NCI-H1694 treated with DMSO at 0.1 percent for 48 hours (cell line): ENCODE measurements around the gene ATP10B.

ENCODE experiments used
- DNase-seq: peaks from one replicate; lab custom pipeline; 2025; lab: John Stamatoyannopoulos, UW

Gene ATP10B

DNA sequence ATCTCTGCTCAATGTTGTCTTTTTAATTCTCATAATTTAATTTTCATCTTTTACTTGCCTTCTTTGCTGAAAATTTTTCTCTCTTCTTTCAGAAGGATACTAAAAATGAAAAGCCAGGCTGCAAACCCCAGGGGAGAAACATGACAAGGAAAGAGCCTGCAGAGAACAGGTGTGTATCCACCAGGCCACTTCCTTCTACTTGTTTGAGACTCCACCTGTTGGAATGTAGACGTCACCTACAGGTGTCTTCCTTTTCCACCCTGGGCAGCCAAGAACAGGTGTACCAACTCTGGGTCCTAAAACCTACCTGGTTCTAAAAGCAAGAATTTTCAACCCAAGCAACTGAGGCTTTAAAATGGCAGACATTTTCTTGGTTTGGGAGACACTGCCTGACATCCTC lies 166.8 kb downstream of the ATP10B start:
- no peak for DNase-seq

DNA sequence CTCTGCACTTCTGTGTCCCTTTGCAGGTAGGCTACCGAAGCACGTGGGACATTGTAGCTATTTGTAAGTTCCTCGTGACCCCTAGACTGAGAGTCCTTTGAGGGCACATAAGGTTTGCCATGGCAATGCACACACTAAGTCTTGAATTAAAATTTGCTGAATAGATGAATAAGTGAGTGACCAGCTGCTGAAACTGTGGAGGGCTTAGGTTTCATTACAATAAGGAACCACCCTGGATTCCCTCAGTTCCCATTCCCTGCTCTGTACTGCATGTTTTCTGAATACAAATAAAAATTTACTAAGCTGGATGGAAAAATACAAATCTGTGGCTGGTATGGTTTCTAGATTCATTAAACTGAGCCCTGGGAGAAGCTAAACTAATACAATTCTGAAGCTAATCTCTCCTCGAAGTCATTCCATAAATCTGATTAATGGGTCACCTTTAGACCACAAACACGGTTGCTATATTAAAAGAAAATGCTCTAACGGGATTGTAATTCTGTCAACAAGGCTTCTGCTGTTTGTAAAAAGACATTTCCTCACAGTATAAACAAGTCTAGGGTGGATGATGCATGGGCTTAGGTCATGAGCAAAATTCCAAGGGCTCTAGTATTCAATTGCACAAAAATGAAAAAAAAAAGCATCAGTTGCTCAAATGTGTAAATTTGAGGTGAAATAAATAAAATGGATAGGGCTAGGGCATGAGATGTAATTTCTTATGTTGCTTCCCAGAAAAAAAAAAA lies 172.3 kb downstream of the ATP10B start:
- no peak for DNase-seq

DNA sequence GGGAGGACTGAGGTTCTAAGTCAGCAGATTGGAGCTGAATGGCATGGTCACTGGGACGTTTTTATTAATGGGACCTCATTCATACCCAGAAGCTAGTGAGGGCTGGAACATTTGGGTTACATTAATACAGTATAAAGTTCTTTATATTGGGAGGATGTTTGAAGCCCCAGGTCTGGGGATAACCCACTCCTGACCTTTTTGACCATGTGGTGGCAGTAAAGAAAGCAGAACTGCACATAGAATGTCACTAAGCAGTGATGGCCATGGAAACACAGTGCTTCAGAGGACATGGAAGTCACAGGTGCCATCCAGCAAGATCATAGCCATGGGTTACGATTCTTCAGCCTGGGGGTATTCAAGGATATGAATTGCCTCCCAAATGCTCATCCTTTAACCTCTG lies 176.0 kb downstream of the ATP10B start:
- DNase-seq = no peak

DNA sequence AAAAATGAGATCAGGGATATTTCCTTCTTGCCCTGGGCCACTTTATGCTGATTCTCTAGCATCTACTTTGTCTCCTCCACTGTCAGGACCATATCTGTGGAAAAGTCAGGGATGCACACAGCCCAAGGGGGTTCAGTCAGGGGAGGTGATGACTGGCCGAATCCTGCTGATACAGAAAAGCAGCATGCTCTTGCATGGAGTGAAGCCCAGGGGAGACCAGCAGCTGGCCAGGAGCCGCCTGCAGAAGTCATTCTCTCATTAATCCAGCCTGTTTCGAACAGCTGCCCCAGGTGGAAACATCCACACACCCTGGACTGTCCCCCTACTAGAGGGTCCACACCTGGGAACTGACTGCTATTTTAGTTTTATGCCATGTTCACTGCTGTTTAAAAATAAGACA lies 177.1 kb downstream of the ATP10B start:
- no peak for DNase-seq

DNA sequence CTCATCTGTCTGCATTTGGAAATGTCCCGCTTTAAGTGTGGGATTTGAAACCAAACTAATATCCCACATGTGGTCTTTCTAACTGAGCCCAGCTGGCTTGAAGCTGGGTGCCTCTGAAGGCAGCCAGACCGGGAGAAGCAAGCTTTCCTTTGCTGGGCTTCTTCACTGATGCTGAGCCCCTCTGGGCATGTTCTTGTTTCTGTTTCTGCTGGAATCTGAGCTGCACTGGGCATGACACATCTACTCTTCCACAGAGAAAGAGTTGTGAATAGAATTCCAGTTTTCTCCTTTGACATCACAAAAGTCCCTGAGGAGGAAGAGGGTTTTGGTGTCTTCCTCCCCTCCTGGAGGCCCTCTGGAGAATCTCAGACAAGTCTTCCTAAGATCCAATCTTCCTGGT lies 179.5 kb downstream of the ATP10B start:
- no peak for DNase-seq

DNA sequence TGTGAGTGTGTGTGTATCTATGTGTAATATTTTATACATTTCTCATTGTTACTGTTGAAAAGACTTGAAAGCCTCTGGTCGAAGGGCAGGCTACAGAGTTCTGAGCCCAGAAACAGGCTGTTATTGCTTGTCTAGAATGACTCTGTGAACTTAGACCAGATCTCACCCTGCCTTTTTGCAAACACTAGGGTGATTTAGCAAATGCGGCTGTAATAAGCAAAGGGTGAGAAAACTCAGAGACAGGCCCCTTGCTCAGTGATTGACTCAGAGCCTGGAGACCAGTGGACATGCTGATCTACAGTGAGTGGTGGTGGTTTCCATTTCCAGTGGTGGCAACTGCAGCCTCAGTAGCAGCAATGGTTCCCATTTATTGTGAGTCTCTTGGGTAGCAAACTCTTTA lies 183.7 kb downstream of the ATP10B start:
- no peak for DNase-seq

DNA sequence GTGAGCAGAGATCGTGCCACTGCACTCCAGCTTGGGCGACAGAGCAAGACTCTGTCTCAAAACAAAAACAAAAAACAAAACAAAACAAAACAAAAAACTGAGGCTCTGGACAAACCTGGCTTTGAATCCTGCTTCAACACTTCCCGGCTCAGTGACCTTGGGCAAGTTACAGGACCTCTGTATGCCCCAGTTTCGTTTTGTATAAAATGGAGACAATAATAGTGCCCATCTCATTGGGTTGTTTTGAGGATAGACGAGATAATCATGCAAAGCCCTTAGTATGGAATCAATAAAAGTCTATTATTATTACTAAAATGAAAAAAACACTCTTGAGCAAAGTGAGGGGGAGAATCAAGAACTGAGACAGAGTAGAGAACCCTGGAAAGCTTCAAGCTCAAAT lies 184.9 kb downstream of the ATP10B start:
- no peak for DNase-seq

DNA sequence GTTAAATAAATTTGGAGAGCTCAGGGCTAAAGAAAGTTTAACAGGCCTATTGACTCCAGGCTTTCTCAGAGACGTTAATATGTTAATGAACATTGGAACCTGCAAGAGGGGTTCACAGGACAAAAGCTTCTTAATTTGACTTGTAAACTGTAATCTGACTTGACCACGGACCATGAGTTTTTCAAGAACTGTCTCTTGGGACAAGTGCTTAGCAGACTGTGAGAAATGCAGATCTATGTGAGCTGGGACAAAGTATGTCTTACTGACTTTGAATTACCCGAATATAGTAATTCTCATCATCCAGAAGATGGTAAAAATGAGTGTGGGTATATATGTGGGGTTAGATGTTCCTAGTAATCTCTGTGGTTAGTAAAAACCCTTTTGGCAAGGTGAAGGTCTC lies 186.6 kb downstream of the ATP10B start:
- DNase-seq = no peak

DNA sequence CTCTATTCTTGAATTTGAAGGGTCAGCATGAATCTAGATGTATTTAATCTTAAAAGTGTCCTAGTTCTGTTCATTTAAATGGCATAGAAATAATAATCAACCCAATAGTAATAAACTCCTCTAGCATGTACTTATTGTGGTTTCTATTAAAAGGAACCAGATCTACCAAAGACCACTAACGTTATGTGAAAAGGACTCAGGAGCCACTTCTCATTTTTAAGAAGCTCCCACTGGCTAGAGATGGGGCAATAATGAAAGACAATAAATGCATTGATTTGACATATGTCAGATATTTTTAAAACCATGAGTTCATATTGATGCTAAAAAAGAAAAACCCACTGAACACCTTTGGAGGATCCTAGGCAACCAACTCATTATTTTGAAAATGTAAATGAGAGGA lies 191.9 kb downstream of the ATP10B start:
- no peak for DNase-seq

DNA sequence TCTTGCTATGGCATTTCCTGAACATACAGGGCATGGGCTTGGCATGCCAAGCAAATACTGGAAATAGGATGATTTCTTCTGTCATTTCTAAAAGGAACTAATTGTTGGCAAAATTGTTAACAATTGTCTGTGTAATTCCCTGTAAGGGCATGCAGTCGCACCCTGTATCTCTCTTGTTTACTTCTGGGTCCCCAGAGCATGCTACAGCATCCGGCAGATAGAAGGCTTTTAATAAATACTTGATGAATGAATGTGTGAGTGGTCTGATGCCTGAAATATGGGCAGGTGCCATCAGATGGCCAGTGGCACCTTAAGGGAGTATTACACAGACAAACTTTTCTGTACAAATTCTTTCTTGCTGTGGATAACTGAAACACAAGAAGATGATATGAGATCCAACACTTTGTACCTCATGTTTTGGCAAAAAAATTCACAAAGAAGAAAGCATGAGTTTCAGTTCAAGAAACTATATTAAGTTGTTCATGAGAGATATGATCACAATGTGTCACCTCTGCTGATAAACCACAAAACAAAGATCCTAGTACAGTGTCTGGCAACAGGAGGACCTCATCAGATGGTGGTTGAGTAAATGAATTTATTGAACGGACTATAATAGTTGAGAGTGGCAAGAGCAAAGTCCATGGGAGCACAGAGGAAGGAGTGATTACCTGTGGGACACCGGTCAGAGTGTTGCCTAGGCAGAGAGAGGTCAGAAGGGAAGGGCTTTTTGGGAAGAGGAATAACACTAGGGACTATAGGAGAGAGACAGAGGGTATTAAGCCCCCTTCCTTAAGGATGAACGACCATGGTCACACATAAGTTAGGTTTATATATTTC lies 194.2 kb downstream of the ATP10B start:
- DNase-seq = no peak

DNA sequence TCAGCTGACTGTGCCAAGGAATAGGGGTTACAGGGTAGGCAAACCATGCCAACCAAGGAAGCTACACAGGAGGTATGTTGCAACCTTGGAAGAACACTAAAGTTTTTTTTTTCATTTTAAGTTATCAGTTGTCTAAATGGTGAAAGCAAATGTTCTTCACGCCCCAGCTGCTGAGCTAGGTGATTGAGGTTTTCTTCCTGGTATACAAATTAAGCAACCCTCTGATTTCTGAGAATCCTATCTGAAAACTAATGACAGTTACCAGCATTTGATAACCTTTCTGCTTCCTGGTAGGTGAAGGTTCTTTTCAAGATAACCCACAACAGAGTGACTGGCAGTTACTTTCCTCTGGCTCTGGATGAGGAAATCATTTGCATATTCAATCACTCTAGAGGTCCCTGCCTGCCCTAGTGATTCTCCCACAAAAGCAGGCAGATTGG lies 194.9 kb downstream of the ATP10B start:
- DNase-seq = no peak

DNA sequence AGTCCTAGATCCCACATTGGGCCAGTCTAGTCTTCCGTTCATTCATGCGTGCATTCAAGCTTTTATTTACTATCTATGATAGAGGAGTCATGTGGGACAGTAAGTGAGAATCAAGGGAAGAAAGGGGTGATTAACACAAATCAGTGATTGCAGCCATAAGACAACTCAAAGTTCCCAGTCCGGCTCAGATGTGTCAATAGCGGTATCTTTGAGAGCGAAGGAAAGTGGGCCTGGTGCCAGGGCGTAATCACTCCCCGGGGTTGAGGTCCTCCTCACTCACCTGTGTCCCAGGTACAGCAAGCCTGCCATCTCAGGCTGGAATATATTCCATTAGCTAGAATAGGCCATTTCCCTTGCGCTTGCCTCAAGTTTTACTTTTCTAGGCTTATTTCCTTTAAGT lies 196.3 kb downstream of the ATP10B start:
- DNase-seq = no peak

DNA sequence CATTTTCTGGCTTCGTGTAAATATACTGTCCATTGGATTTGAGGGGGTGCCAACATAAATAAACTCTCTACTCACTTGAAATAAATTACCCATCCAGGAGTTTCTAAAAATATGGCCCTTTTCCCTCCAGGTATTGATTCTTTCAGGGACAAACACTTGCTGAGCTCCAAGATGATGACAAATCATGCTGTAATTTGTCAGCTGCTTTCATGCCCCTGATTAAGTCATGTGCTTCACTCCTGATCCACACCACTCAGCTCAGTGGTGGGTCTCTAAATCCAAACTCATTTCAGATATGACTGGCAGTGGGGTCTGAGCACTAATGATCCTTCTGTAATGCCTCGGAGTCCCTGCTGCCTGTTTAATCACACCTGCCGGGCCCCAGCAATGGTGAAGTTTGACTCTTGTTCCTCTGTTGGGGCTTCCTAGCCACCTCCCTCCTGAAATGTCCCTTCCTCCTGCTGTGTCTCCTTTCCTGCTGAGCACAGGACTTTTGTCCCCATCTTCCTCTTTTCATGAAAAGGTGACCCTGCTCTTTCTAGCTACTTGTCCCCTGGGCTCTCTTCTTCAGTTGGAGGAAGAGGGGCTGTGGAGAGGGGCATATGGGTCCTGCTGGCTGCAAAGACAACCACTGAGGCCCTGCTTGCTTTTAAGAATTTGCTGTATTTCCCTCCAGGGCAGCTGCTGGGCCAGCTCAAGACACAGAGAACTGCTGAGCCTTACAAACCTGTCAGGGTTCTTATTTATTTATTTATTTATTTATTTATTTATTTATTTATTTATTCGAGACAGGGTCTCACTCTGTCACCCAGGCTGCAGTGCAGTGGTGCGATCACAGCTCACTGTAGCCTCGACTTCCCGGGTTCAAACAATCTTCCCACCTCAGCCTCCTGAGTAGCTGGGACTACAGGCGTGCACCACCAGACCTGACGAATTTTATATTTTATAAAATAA lies 200.0 kb downstream of the ATP10B start:
- no peak for DNase-seq

DNA sequence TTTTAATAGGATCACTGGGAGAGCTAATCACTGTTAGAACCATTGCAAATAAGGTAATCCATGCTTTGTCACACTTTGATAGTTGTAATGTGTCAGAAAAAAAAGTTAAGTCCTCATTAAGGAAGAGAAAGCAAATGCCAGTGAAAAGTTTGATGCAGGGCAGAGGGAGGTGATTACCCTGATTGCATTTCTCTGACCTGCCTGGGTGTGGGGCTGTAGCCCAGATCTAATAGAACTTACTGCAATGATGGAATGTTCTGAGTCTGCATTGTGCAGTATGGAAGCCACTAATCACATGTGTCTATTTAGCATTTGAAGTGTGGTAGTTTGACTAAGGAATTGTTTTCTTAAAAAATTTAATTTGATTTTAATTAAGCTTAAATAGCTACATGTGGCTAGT lies 202.7 kb downstream of the ATP10B start:
- no peak for DNase-seq

DNA sequence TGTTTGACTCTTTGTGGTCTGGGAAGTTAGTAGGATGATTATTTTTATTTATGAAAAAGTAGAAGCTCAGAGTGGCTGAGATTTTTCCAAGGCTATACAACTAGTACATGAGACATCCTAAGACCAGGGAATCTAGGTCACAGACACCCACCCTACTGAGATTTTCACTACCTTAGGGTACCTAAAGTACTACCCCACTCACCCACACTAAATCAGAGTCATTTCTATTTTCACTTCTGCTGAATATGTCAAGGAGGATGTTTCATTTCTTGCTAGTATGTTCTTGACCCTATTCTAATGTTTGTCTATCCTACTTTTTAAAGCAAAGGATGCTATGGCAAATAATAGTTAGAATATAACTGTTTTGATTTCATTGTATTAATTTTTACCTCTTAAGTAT lies 206.0 kb downstream of the ATP10B start:
- DNase-seq = no peak

DNA sequence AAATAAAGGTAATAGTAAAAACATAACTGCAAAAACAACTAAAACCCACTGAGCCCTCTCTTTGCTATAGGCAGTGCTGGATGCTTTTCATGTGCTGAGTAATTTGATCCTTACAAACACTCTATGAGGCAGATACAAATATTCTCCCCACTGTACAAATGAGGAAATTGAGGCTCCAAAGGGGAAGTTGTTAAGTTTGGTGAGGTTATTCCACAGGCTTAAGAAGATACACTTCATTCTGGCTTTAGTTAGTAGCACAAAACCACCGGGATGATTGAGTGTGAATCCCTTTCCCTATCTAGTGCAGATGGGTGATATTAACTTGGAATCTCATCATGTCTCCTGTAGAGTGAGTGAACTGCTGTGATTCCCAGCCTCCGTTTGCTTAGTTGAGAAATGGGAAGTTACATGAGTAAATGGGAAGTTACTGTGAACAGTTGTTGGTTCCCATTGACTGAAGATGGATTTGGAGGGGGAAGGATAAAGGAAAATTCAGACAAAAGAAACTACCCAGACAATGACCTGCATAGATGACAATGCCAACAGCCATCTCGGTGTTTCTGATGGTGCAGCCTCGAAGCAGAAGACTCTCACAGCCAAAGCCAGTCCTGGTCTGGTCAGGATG lies 208.3 kb downstream of the ATP10B start:
- DNase-seq = no peak

DNA sequence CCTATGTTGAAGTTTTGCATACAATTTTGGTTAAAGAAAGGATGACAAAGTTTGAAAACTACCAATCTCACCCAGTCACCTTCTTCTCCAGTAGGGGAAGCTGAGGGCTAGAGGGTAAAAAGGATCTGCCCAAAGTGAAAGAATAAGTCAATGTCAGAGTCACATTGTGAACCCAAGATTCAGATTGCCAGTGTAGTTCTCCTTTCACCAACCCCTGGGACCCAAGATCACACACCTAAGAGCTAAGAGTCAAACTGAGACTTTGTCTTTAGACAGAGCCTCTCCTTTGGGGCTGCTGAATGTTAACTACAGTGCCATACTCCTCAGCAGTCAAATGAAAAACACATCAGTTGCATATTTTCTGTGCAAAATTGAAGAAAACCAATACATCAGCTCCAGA lies 210.6 kb downstream of the ATP10B start:
- no peak for DNase-seq

DNA sequence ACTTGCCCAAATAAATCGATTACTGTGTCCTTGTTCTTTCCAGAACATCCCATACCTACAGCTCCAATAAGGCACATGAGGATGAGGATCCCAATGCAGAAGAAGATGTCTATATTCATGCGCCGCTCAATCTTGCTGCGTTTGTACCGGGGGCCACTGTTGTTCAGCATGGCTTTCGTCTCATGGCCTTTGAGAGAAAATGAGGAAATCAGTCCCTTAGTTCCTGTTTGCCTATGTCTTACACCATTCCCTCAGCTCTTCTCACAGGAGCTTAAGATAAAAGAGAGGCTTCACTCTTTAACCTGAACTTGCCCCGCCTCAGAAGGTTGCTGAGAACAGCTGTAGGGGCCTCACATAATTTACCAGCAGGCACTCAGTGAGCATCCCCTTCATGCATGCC lies 211.6 kb downstream of the ATP10B start:
- DNase-seq = no peak

DNA sequence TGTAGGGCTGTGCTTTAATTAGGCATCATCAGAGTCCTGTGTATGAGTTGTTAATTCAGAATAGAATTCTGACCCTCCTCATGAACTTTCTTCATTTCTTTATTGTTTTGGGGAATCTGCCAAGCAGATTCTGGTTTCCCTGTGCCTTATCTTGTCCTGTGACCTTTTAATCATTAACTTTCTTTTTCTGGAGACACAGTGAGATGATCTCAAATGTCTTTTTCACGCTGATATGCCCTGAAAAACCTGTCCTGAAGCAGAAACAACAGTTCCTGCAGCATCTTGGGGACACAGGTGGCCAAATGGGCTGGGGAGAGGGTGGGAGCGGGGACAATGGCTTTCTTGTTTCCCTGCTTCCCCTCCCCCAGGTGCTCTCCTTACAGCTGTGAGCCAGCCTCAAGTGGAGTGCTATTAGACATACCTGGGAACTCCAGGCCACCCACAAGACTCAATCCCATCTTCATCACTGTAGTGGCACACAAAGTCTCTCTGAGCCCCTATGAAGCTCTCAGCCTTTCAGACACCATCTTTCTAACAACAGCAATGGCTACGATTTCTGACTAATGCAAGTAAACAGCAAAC lies 213.8 kb downstream of the ATP10B start:
- DNase-seq = no peak

DNA sequence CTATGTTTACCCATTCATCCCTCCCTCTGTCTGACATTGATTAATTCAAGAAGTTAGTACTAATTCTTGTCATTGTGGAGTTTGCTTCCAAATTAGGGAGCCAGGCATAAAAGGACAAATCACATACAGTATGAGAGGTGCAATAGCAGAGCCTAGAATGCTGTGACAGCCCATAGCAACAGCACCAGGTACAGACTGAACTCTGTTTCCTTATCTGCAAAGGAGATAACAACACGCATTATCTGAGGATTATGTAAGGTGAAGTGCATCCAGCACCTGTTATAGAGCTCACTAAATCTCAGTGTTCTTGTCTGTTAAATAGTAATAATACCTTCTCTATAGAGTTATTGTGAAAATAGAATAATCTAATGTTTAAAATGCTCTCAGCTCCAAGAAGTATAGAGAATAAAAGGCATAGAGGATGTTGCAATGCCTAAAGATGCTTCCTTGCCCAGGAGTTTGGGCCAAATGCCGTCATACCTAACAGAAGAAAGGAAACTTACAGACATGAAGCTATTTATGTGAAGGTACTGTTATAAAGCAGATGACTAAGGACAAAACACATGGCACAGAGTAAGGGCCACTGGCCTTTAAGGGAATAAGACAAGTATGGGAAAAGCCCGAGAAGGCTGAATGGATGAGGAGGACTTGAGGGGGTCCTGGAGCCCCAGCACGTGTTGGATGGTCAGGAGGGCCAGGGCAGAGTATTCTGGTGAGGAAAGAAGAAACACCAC lies 214.5 kb downstream of the ATP10B start:
- no peak for DNase-seq

DNA sequence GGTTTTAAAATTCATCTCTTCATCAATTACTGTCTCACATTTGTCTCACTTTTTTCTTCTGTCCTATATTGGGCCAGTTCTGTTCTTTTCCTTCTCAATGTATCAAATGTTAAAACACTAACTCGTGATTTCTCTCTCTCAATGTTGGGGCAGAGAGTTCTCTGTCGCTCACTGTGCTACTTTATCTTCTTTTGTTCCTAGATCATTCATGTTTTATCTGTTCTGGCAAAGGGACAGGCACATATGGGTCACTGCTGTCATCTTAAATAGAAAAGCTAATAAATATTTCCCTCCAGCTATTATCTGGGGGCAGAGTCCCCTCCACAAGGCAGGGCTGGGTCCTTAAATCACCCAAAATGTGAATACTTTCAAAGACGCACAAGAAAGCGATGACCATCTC lies 216.3 kb downstream of the ATP10B start:
- DNase-seq = no peak
